Measurements from ENCODE around the gene UBXN11. TPM values are rescaled to one million over a fixed set of nuclear protein-coding genes. Genes with fewer than 3 reads are reported as not detected.

Gene UBXN11, protein sequence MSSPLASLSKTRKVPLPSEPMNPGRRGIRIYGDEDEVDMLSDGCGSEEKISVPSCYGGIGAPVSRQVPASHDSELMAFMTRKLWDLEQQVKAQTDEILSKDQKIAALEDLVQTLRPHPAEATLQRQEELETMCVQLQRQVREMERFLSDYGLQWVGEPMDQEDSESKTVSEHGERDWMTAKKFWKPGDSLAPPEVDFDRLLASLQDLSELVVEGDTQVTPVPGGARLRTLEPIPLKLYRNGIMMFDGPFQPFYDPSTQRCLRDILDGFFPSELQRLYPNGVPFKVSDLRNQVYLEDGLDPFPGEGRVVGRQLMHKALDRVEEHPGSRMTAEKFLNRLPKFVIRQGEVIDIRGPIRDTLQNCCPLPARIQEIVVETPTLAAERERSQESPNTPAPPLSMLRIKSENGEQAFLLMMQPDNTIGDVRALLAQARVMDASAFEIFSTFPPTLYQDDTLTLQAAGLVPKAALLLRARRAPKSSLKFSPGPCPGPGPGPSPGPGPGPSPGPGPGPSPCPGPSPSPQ
- 2.3 and 3.6 TPM in 2 replicates for total RNA-seq

GRCh38 chr1:26306290-26307229 lies at the start of gene UBXN11:
Gene UBXN11, minus strand, starts transcription at chr1:26306636. Its CDS starts 3,753 bp downstream, at chr1:26302883.
- DNase-seq, result peak; percentile 97

GRCh38 chr1:26356106-26356505 lies 49.7 kb upstream of the UBXN11 start:
- no peak for DNase-seq

DNA sequence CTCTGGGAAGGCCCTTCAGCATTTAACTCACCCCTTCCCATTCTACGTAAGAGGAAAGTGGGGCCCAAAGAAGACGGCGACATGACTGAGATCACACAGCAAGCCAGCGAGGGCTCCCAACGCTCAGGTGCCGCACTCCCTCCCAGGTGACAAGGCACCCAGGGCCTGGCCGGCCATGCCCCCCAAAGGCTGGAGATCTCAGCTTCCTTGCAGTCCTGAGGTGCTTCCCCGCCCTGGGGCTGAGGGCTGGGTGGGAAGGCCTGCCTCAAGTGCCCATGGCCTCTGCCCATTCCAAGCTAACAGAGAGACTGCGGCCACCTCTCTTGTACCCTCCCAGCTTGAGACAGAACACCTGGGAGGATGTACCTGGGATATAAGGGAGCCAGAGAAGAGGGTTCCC lies 48.5 kb upstream of the UBXN11 start:
- DNase-seq, result no peak

DNA sequence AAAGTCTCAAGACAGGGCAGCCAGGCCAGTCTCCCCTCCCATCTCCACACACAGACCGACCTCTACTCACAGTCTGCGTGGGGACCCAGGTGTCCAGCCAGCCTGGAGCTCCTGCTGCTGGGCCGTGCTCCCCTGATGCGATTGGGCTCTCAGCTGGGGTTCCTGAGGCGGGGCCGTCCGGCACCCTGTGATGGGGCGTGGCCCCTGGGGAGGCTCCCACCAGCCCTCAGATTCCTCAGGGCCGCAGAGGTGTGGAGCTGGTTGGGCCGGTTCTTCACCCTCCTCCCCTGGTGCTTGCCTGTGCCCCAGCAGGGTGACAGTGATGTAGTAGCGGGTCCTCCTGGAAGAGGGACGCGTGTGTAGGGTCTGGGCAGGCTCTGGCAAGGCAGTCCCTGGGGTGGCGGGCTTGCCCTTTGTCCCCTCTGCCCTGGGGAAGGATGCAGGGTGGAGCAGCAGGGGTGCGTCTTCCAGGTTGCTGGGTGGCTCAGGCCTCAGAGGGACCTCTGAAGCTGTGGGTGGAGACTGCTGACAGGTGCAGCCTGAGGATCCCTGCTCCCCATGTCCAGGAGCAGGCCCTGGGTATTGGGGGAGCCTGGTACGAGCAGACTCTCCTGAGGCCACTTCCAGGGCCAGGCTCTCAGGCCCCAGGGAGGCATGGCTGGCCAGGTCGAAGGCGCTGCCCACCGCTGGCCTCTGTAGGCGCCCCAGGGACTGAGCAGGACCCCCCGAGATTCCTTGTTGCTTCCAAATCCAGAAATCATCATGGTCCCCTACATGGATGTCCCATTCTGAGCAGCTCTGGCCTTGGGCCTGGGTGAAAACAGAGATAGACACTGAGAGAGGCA lies 47.8 kb upstream of the UBXN11 start, which contains the start of gene CRYBG2:
Gene CRYBG2, minus strand, starts transcription at position 155 of the 845 bp plus-strand sequence. CDS start 7,473 bp downstream, outside the sequence.
- no peak for DNase-seq

DNA sequence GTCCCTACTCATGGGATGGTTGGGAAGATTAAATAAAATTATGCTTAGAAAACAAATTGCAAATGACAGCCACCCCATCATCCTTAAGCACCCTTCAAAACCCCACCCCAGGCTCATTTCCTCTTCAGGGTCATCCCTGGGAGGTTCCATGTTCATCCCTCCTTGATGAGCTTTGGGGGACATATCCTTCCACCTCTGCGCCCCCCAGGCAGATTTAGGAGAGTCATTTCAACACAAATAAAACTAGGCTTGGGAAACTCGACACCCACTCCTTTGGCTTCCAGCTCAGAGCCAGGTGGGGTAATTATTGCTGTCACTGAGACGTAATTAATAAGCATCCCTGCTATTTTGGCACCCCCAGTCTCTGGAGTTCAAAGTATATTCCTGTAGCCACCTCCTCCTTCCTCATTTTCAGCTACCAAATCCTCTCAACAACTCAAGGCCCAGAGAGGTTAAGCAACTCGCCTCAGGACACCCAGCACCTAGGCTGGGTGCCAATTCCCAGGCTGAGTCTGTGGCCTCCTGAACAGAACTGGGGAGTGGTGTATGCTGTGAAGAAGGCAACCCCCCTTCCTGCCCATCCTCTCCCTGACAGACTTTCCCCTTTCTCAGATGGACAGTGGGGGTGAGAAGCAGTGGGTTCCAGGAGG lies 46.9 kb upstream of the UBXN11 start:
- DNase-seq, result no peak

DNA sequence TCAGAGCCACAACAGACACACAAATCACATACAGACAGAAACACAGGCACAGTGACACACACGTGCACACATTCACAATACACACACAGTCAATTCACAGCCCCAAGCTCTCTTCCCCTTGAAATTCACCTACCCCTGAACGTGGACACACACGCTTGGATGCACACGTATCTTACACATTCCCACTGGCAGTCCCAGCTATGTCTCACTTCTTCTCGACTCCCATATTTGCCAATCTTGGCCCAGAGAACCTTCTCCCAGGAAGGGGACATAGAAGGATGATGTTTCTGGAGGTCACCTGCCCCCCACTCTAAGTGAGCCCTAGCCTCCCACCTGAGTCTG lies 45.9 kb upstream of the UBXN11 start:
- DNase-seq, result no peak

GRCh38 chr1:26351590-26352337 lies 45.3 kb upstream of the UBXN11 start:
- peak; percentile 20 for DNase-seq

DNA sequence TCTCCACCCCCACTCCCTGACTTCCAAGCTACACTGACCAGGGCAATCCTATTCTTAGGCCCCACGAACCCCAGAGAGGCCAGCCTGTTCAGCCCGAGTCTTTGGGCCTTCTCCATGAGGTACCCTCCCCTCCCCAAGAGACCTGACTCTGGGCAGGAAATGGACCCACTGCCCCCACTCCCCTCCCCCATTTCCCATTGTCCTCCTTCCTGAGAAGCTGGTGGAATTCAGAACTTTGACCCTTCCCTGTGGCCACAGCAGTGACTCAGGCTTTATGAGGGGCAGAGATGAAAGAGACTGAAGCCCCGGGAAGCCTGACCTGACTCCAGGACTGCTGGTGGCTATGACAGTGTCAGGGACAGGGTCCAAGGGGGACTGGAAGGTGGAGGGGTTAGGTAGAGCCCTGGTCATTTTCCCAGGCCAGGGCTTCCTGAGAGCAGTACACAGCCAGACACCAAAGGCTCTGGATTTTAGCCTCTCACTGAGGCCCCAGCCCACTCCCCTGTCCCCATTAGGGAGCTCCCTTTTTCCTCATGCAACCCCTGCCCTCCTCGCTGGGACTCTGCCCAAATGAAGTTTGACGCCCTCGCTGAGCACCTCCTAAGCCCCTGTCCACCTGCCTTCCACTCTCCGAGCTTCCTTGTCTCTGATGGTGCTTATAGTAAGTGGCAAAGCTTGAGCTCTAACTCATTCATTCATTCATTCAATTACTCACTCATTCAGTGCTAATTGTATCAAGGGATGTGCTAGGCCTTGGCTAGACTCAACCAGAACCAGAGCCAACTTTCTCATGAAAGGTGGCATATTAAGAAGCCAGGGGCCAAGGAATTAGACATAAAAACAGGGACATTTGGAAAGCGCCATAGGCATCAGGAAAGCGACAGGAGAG lies 44.5 kb upstream of the UBXN11 start:
- peak; percentile 86 for DNase-seq

DNA sequence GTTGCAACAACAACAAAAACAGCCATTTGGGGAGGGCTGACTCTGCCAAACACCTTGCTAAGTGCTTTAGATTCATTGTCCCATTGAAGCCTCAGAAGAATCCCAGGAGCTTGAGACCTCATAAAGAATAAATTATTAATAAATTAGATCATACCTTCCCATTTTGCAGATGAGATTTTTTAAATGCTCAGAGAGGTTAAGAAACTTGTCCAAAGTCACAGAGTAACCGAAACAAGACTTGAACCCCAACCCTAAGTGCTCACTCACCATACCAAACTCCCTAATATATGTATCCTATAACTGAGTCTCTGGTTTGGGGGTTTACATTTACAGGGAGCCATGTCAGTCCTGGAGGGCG lies 43.9 kb upstream of the UBXN11 start:
- DNase-seq, result no peak

DNA sequence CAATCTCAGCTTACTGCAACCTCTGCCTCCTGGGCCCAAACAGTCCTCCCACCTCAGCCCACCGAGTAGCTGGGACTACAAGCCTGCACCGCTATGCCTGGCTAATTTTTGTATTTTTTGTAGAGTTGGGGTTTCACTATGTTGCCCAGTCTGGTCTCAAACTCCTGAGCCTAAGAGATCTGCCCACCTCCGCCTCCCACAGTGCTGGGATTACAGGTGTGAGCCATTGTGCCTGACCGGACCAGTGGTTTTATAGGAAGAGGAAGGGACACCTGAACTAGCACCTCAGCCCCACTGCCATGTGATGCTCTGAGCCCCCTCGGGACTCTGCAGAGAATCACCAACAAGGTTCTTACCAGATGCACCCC lies 43.4 kb upstream of the UBXN11 start:
- no peak for DNase-seq

- DNase-seq, result no peak
Measured at GRCh38 chr1:26349188-26349876, 42.9 kb upstream of the UBXN11 start.

DNA sequence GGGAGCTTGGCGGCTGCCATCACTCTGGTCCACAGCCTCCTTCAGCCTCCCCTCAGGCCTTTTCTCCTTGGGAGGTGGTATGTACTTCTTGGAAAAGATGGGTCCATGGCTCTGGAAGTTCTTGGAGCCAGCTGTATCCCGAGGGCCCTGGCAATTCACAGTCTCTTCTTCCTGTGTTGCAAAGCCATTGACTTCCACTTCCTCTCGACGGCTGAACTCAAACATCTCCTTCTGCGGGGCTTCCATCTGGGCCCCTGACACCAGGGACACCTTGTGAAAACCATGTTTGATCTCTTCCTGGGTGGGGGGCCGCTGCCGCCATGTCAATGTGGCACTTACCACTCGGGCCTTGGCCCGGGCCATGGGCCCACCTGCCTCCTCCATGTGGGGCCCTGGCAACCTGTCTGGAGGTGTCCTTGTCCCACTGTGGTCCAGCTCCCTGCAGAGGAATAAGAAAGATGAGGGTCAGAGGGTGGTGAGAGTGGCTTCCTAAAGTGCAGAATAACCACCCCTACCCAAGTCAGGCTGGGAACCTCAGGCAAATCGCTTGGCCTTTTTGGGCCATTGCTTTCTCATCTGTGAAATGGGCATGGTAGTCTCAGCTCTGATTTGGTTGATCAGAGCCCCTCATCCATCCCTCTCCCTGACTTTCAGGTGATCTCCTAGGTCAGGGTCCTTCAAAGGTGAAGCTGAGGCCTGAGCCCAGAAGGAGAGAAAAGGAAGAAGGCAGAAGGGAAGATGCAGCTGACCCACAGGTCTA lies 40.0 kb upstream of the UBXN11 start:
- DNase-seq, result no peak

- DNase-seq, result no peak
Measured at GRCh38 chr1:26345718-26346117, 39.3 kb upstream of the UBXN11 start.

DNA sequence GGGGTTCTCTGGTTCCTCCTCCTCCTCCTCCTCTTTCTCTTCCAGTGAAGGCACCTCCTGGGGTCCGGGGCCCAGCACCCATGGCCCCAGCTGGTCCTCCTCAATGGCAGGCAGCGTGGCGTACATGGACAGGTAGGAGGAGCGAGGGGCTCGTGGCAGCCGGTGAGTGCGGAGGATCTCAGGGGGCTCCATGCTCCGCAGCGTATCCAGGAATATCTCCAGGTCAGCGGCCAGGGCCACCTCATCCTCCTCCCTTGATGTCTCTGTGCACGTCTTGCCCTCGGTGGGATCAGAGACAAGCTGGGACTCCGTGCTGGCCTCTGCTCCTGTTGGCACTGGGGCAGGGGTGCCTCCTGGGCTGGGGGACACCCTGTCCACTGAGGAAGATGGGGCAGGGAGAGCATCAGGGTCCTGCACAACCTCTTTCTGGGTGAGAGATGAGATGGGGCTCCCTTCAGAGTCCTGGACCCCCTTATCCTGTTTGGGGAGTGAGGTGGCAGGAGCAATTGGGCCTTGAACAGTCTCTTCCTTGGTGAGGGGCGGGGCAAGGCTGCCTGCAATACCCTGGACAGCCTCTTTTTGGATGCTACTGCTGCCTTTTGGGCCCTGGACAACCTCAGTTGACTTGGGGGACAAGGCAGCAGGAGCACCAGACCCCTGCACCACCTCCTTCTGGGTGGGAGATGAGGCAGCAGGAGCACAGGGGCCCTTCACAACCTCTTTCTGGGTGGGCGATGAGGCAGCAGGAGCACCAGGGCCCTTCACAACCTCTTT lies 37.9 kb upstream of the UBXN11 start:
- DNase-seq, result no peak

GRCh38 chr1:26340047-26340481 lies 33.6 kb upstream of the UBXN11 start:
- no peak for DNase-seq

DNA sequence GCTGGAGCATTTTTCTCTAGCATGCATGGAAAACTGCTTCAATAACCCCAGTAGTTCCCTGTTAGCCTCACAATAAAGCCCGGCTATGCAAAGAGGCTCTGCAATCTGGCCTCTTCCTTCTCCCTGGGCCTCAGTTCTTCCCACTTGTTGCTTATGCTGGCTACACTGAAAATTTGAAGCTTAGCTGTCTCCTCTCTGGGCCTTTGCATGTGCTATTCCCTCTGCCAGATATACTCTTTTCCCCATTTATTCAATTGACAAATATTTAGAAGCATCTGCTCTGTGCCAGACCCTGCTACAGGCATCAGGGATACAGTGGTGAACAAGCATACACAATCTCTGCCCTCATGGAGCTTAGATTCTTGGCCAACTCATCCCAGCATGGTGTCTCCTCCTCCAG lies 32.2 kb upstream of the UBXN11 start:
- no peak for DNase-seq

DNA sequence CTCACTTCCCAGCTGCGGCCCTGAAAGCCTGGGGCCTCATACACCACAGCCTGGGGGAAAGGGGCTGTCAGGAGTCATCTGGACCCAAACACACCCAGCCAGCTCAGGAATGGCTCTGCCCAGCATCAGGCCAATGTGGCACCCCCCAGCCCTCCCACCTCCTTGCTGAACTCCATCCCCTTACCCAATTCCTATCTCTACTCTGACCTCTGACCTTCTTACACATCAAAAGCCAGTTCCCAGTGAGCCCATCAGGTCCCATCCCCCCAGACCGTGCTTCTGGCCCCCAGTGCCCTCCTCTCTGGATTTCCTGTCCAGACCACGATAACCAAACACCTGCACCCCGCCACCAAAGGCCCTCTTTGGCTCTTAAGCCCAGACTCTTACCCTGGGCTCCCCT lies 31.2 kb upstream of the UBXN11 start:
- DNase-seq, result no peak

DNA sequence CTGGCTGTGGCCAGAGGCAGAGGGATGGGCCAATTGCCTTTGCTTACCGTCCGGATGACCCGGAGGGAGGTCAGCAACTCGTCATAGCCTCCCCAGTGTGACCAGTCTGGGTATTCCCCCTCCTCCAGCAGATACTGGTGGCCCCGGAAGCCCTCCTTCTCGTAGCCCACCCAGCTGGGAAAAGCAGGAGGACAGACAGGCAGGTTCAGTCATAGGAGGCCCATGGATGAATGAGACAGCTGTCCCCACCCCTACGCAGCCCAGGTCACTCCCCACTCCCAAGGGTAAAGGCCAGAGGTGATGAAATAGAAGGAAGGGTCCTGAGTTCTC lies 30.7 kb upstream of the UBXN11 start:
- no peak for DNase-seq

Measured in dermis blood vessel endothelial cell (primary cell).